Pons (tissue), 1 donor: Measurements from ENCODE around the gene LRRFIP2.

Experiments used
- DNase-seq: peaks from one replicate; pipeline ENCODE4 v3.0.0-alpha.2; 2016; ENCODE audit warnings: low spot score

LRRFIP2 gene

DNA sequence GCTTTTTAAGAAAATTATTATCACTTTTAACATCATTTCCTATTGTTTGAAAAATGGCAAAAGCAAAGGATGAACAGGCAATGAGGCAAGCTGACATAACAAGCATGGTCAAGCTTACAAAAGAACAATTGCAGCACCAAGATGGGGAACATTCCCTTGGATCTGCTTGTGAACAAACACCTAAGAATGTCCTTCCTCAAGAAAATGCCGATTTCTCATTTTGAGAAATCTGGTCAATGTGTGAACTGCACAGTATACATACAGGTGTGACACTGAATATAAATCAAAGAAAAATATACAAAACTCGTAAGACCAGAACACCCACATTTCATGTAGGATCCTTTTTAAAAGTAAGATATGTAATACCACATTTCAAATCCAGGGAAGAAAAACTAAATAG, 58.9 kb downstream of the LRRFIP2 start:
- no peak for DNase-seq

DNA sequence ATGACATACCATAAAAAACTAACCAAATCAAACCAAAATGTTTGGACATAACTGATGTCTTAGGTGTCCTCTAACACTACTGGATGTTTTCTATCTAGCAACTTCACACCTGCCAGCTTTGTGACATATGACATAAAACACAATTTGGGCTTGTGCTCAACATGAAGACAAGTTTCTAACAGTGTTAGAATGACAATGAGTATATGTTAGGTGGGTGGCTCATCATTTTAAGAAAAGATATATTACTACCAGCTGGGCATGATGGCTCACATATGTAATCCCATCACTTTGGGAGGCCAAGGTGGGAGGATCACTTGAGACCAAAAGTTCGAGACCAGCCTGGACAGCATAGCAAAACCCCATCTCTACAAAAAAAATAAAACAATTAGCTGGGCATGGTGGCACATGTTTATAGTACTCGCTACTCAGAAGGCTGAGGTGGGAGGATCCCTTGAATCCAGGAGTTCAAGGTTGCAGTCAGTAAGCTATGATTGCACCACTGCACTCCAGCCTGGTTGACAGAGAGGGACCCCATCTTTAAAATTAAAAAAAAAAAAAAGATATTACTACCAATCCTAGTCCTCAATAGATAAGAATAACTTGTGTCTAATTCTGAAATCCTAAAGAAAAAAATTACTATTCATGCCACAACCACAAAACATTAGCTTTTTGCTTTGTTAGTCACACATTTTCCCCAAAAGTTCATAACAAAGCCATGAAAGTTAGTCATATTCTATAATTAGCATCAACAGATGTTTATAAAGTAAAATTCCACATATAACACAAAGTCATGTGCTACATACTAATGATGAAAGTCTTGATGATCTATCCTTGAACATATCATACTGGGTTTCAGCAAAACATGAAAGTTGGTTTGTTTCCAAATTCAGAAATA, 59.9 kb downstream of the LRRFIP2 start:
- DNase-seq: no peak

DNA sequence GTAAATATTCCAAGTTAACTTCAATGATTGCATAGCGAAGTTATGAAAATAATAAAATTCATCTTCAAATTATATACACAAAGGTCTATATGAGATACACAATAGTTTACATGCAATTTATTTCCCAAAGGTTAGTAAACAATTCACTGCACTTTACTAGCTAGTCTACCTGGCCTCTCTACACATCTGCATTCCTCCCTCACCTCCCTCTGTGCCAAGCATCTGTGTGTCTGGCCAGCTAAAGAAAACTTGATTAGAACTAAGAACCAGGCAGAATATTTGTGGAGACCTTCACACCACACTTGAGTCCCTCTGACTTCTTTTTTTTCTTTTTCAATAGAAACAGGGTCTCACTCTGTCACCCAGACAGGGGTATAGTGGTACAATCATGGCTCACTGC, 61.4 kb downstream of the LRRFIP2 start:
- DNase-seq: no peak

DNA sequence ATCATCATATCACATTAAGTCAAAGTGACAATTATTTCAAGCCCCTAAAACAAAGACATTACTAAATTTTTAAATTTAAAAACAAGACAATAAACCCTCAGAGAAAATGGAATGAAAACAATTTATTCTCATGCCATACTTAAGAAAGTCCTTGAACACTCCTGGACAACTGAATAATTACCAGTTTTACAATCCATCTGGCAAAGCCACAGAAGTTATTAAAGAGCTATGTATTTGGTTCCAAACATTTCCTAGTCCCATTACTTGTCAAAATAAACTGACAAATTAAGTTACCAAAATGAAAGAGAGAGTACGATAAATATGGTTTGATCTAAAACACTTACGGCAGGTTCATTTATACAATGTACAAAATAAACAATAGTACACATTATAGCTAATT, 63.2 kb downstream of the LRRFIP2 start:
- DNase-seq: no peak

DNA sequence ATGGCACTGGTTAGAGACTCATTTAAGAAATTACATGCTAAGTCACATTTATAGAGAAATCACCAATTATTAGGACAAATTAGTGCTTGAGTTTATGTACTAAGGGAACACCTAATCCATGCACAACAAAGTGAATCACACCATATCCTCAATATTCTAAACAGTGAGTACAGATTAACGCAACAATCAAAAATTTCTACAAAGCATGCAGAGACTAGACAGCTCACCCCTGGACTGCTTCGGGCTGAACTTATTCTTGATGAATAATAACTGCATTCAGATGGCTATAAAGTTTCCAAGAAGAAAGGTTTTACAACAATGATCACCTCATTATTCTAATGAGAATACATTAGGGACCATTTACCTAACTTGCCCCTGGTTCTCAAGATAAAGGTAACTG, 66.5 kb downstream of the LRRFIP2 start:
- no peak for DNase-seq

DNA sequence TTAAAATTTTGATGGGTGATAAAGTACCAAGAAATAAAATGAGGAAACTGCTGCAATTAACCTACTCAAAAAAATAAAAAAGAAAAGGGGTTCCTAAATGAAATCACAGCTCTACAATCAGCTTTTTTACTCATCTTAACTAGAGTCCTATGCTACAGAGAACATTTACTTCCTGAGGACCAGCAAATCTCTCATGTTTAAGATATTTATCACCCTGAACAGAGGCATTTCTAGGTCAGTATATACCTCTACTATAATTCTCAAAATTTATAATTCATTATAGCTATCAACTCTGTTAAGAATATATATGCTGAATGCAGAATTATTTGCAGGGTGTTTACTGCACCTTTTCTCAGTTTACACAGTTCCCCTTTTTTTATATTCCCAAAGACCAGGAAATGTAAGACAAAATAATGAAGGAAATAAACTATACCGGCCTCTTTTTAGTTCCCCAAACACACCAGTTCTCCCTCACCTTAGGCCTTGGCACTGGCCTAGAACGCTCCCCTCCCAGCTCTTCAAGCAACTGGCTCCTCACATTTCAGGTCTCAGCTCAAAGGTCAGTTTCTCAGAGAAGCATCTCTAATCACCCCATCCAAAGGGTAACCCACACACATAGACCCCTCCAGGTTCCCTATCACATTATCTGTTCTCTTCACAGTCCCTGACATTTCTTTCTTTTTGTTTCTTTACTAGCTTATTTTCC, 71.1 kb downstream of the LRRFIP2 start:
- DNase-seq: no peak

DNA sequence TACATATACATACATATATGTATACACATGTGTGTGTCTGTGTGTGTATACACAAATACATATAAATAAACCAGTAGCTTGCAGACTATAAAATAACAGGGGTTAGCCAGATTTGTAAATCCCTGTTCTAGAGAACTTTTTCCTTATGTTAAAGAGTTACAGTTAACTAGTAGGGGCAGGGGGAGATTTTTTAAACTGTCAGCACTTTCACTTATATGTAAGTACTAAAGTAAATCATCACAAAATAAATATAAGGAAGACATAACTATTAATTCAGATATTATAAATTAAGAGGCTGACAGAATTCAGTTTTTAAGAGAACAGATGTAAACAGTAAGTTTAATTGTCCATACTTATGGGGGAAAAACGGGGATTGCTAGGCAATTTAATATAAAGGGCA, 74.0 kb downstream of the LRRFIP2 start:
- no peak for DNase-seq

DNA sequence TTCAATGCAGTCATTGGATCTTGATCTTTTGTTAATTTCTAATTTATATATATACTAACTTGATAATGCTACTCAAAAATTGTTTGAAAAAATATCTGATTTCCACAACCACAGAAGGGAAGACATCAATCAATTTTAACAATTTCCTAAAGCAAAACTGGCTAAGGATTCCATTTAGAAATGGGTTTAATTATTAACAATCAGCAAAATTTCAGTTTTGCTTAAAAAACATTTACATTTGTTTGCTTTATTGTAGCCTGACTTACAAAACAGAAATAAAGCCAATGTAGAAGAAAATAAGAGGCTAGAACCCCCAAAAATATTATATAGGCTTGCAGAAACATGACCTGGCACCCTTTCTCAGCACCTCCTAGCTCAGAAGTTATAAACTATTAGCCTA, 74.9 kb downstream of the LRRFIP2 start:
- no peak for DNase-seq

DNA sequence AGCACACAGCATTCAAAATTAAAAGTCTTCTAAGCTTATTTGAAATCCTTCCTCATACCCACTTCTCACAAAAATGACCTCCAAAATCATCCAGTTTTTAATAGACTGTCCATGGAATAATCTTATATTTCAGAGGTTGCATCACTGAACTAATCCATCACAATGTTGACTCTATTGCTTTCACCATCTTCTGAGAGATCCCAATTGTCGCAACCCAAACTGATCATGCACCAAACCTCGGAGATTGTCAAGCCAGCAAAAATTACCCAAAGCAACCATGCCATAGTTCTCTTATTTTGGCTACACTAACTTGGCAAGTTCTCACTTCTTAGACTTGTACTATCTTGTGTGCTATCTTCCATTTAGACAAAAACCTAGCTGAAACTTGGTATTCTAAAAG, 75.5 kb downstream of the LRRFIP2 start:
- no peak for DNase-seq

DNA sequence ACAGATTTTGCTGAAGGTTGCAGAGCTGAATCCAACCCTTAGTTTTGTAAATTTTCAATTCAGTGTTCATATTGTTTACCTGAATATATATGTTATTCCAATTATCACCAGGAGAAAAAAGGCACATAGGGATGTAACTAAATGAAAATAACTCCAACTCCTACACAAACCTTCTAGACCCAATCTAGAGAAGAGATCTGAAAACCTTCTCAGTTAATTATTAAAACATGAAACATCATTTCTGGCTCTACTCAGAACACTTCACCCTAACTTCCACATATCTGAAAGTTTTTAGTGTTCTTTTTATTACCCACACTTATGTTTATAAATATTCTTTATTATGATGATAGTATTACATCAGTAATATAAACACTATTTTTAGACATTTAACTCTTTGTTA, 76.6 kb downstream of the LRRFIP2 start:
- DNase-seq: no peak

DNA sequence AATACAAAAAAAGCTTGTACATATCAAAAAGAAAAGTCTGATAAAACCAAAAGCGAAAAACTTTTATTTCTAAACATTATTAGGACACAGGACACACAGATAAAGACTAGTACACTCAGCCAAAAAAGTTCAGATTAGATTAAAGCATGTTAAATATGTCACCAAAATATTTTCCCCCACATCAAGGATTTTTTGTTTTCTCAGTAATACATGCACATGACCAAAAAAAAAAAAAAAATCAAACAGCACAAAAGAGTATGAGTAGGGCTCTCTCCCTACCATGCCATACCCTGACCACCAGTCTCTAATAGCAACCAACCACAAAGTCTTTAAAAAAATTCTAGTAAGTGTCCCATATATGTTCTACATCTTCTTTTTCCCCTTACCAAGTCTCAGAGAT, 77.4 kb downstream of the LRRFIP2 start:
- DNase-seq: no peak

DNA sequence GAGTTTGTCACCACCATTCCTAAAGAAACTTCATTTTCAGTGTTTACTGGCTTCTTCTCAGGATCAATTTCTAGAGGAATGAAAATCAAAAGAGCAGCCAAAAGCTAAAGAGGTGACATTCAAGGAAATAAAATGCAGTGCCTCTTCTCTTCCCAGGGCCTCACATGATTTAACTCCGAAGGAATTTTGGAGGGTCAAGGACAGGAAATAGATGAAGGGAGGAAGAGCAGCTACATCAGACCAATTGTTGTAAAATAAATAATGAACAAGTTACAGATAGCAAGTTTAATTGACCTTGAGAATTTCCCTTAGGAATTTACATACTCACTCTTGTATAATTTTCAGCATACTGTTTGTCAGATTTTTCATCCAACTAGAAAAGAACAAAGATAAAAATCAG, 78.1 kb downstream of the LRRFIP2 start:
- DNase-seq: no peak

DNA sequence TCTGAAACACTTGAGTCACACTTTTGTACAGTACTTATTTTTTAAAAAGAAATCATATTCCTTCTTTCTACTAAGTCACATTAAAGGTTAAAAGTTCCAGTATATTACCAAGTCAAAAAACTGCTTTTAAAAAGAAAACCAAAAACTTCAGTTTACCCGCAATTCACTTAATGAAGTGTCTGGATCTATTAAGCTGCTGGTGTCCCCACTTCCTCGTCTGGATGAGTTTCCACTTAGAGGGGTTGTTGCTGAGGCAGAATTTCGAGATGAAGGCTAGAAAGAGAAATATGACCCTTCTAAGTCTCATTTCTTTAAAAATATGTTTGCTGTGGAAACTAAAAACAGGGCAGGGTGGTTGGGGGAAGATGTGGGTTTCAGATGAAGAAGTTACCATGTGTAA, 79.7 kb downstream of the LRRFIP2 start:
- DNase-seq: no peak

DNA sequence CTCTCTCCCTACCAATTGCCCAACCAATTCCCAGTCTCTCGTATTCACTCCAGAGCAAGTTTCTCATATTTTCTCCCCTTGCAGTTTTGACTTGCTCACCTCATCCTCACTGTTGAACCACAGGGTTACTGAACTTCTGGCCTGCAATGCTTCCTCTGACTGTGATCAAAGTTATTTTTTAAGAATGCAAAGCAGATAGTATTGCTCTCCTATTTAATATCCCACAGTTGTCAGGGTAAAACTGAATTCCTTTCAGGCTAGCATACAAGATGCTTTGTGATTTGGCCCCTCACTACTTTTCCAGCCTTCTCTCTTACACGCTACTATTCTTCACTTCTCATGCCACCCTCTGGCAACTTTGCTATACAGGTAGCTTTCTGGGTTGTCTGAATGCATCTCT, 80.9 kb downstream of the LRRFIP2 start:
- DNase-seq: no peak

DNA sequence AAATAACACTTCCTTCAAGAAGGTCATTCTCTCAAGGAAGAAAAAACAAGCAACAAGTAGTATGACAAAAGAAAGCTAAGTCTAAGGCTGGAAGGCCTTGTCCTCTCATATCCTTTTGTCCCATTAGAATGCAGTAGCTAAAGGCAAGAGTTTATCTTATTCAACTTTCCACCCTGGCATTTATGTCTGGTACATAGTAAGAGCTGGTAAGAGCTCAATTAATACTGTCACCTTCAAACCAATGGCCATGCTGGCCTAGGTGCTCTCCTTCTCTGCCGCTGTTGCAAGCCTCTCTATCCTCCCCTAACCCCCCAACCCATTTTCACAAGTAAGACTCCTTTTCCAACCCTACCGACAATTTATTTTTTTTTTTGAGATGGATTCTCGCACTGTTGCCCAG, 81.9 kb downstream of the LRRFIP2 start:
- peak; percentile 31 for DNase-seq

DNA sequence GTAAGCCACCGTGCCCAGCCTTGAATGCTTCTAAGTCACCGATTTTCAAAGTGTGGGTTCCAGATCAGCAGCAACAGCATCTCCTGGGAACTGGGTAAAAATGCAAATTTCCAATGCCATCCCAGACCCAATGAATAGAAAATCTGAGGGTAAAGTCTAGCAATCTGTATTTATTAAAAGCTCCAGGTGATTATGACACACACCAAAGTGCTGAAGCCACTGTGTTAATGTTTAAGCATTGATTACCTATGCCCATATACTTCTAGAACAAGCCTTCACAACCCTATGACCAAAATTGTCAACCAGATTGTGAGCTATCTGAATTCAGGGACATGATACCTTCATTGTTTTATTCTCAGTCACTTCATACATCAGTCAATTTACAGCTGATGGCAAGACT, 86.5 kb downstream of the LRRFIP2 start:
- DNase-seq: no peak

DNA sequence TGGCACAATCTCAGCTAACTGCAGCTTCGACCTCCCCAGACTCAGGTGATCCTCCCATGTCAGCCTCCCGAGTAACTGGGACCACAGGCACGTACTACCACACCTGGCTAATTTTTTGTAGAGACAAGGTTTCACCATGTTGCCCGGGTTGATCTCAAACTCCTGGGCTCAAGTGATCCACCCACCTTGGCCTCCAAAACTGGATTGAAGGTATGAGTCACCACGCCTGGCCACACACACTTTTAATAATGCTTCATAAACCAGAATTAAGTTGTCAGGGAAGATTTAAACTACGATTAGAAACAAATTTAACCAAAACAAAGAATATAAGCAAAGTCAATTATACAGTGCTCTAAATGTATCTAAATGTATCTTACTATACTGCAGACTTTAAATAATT, 87.5 kb downstream of the LRRFIP2 start:
- no peak for DNase-seq

DNA sequence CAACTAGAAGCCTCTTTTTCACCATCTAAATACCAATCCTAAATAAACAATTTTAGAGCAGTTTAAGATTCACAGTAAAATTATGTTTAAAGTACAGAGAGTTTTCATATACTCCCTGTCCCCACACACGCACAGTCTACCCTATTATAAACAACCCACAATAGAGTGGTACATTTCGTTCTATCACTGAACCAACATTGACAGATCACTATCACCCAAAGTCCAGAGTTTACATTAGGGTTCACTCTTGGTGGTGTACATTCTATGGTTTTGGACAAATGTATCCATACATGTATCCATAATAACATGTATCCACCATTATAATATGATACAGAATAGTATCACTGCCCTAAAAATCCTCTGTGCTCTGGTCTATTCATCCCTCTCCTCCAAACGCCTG, 92.1 kb downstream of the LRRFIP2 start:
- no peak for DNase-seq

DNA sequence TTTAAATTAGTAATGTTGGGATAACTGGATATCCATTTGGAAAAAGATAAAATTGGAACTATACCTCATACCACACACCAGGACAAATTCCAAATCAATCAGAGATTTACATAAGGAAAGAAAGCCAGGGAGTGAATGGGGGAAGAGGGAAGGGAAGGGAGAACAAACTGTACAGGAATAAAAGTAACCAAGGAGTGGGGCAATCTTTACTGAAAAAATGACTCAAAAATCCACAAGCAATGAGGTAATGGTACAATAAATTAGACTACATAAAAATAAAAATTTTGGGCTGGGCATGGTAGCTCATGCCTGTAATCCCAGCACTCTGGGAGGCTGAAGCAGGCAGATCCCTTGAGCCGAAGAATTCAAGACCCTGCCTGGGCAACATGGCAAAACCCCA, 98.4 kb downstream of the LRRFIP2 start:
- DNase-seq: no peak

DNA sequence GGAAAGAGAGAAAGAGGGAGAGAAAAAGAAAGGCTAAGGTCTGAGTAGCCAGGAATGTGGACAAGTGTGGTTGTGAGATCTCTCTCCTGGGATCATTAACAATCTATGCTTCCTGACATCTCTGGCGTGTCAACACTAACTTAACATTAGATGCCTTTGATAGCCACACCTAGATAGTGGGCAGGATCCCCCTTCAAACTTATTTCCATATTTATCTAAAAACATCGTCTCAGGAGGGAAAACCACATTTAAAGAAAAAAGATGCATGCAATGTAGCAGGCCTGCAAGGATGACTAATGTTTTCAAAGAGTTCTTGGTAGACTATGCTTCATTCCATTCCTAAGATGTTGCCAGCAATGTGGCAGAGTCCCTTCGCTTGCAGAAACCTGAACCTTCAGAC, 100.2 kb downstream of the LRRFIP2 start:
- DNase-seq: no peak

DNA sequence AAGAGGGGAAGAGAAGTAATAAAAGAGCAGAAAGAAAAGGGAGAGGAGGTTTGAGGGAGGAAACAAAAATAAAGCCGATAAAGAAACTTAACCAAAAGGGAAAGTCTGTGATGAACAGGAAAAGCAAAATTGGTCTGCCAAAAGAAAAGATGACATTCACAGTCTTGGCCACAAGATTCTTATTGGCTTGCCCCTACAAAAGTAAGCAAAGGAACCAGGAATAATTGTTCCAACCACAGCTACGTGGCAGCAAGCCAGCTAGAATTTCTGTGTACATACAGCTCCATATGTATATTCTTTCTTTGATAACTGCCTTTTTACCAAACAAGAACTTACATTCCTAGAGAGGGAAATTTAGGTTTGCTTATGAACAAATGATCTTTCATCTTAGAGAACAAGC, 101.5 kb downstream of the LRRFIP2 start:
- DNase-seq: no peak

DNA sequence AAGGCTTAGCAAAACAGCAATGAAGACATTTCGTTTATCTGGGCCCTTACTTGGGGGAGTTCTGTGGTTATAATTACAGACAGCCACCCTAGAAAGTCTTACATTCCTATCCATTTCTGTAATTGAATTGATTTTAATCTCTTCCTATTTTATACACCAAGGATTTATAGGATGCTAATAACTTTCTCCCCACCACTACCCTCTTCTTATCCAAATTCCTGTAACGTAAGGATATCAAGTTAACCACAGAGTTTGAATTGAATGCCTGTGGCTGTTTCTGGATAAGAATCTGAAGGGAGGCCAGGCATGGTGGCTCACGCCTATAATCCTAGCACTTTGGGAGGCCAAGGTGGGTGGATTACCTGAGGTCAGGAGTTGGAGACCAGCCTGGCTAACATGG, 102.5 kb downstream of the LRRFIP2 start:
- DNase-seq: no peak

DNA sequence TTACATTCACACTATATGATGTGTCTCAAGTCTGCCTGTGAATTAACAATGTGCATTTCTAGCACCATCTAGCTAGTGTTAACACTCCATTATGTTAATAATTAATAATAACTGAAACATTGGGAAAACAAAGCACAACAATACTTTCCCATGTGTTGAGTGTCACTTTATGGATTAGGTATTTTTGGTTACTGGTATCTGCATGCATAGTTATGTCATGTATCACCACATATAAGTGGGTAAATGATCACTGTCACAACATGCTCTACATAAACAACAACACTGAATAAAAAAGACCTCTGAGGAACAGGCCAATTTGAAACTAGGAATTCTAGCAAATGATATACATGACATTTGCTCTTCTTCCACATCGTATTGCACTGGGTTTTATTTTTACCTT, 106.4 kb downstream of the LRRFIP2 start:
- no peak for DNase-seq

DNA sequence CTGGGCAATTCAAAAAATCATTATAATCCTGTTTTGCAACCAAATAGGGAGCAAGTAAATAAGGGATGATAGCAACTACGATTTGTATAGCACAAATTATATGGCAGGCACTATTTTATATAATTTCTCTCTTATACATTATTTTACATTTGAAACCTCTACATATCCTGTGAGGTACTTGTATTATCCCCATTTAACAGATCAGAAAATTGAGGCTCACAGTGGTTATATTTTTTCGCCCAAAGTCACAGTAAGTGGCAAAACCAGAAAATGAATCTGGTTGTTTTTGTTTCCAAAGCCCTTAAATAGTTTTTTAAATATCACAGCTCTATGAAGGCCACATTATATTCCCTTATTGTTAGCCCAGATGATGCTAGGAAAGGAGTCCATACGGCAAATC, 106.8 kb downstream of the LRRFIP2 start:
- no peak for DNase-seq
